Trophoblast cell (in vitro differentiated cells and primary cell): ENCODE results near the gene FSCN2.

Experiments
- DNase-seq, 2 donors: peaks; one replicate each; pipeline ENCODE4 v3.0.0-alpha.2; 2016
- H2AFZ ChIP-seq: 2 replicates; pipeline ENCODE4 v1.6.1; 2013; ENCODE audit warnings: low read length, moderate library complexity, mild to moderate bottlenecking; ENCODE audit not compliant: insufficient read depth, poor library complexity
- H2AK5ac ChIP-seq: 2 replicates; pipeline ENCODE4 v1.6.1; 2013; ENCODE audit warnings: mild to moderate bottlenecking, low read length
- H2BK120ac ChIP-seq: 2 replicates; pipeline ENCODE4 v1.6.1; 2013; ENCODE audit warnings: low read length, mild to moderate bottlenecking, moderate library complexity; ENCODE audit not compliant: insufficient read depth, poor library complexity
- H2BK12ac ChIP-seq: 2 replicates; pipeline ENCODE4 v1.6.1; 2013; ENCODE audit warnings: mild to moderate bottlenecking, low read length, moderate library complexity
- H2BK5ac ChIP-seq: 2 replicates; pipeline ENCODE4 v1.6.1; 2013; ENCODE audit warnings: low read length, low read depth, moderate library complexity, mild to moderate bottlenecking; ENCODE audit not compliant: poor library complexity
- H3K14ac ChIP-seq: 2 replicates; pipeline ENCODE4 v1.6.1; 2013; ENCODE audit warnings: mild to moderate bottlenecking, low read length
- H3K18ac ChIP-seq: 2 replicates; pipeline ENCODE4 v1.6.1; 2013; ENCODE audit warnings: mild to moderate bottlenecking, low read length
- H3K23ac ChIP-seq: 2 replicates; pipeline ENCODE4 v1.6.1; 2013; ENCODE audit warnings: low read length
- H3K27ac ChIP-seq: 2 replicates; pipeline ENCODE4 v1.5.1; 2013; ENCODE audit warnings: low read depth, mild to moderate bottlenecking, inconsistent platforms, low read length, moderate library complexity
- H3K27me3 ChIP-seq: 2 replicates; pipeline ENCODE4 v1.6.1; 2013; ENCODE audit warnings: inconsistent platforms, mild to moderate bottlenecking, low read length, moderate library complexity; ENCODE audit not compliant: insufficient read depth
- H3K36me3 ChIP-seq, 2 experiments: 1 replicate in 1 of 2; 2 replicates in 1 of 2; pipeline ENCODE4 v1.6.1; 2013; ENCODE audit warnings: low read length in 2 of 2, mild to moderate bottlenecking in 2 of 2, moderate library complexity in 1 of 2; ENCODE audit not compliant: insufficient read depth in 2 of 2, control insufficient read depth in 1 of 2
- H3K4ac ChIP-seq: 2 replicates; pipeline ENCODE4 v1.6.1; 2013; ENCODE audit warnings: low read depth, mild to moderate bottlenecking, low read length, moderate library complexity
- H3K4me1 ChIP-seq, 2 experiments: 1 replicate in 1 of 2; 2 replicates in 1 of 2; pipeline ENCODE4 v1.6.1; 2013; ENCODE audit warnings: low read length in 2 of 2, mild to moderate bottlenecking in 2 of 2, moderate library complexity in 1 of 2; ENCODE audit not compliant: insufficient read depth in 2 of 2, control insufficient read depth in 1 of 2
- H3K4me2 ChIP-seq: 2 replicates; pipeline ENCODE4 v1.6.1; 2013; ENCODE audit warnings: inconsistent platforms, mild to moderate bottlenecking, low read length, moderate library complexity
- H3K4me3 ChIP-seq: 2 replicates; pipeline ENCODE4 v1.5.1; 2013; ENCODE audit warnings: mild to moderate bottlenecking, low read depth, low read length, inconsistent platforms
- H3K79me1 ChIP-seq: one replicate; pipeline ENCODE4 v1.6.1; 2013; ENCODE audit warnings: low read length
- H3K79me2 ChIP-seq: 2 replicates; pipeline ENCODE4 v1.6.1; 2013; ENCODE audit warnings: low read length, mild to moderate bottlenecking; ENCODE audit not compliant: control insufficient read depth, insufficient read depth, poor library complexity
- H3K9ac ChIP-seq: 2 replicates; pipeline ENCODE4 v1.6.1; 2013; ENCODE audit warnings: mild to moderate bottlenecking, low read length
- H3K9me3 ChIP-seq: 2 replicates; pipeline ENCODE4 v1.6.1; 2013; ENCODE audit warnings: low read depth, mild to moderate bottlenecking, control low read depth, inconsistent platforms, low read length; ENCODE audit not compliant: insufficient read depth
- H4K12ac ChIP-seq: 2 replicates; pipeline ENCODE4 v1.6.1; 2013; ENCODE audit warnings: low read depth, mild to moderate bottlenecking, low read length, moderate library complexity
- H4K8ac ChIP-seq: 2 replicates; pipeline ENCODE4 v1.6.1; 2013; ENCODE audit warnings: low read depth, mild to moderate bottlenecking, low read length, moderate library complexity
- H4K91ac ChIP-seq: one replicate; pipeline ENCODE4 v1.6.1; 2013; ENCODE audit warnings: low read depth, mild to moderate bottlenecking, low read length, moderate library complexity
- WGBS: extraction: QIAGEN DNeasy Blood & Tissue Kit; methylation state at CpG from one replicate; pipeline ENCODE4 v1.1.7; 2013; ENCODE audit warnings: missing lambda C conversion rate; ENCODE audit not compliant: insufficient read length, insufficient coverage; ENCODE audit errors: extremely low coverage; 5-methylcytosine and 5-hydroxymethylcytosine counted together

Gene FSCN2

DNA sequence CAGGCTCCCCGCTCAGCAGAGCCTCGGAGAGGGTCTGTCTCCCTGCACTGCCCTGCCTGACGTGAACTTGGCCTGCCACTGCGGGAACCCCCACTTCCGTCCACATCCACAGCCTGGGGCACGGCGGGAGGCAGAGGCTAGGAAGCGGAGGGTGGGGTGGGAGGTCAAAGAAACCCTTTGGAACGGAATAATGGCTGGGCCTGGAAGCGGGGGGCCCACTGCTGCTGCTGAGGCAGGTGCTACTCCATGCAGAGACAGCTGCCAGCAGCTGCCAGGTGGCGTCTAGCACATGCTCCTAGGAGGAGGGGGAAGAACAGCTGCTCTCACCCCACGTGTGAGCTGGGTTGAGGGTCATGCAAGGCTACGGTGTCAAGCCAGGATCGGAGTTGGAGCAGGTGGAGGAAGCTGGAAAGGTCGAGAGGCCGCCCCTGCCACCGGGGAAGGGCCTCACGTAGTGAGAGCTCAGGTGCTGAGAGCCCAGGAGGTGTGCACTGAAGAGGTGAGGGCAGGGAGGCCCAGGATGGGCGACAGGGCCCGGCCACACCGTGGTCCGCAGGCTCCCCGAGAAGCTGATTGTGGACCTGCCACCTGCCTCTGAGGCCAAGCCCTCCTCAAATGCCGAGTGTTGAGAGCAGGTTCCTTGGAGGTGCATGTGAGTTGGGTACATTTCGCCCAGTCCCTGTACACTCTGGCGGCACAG lies 9.8 kb downstream of the FSCN2 start:
- no peak overlapping the region for H3K4me2 ChIP-seq
- H3K4me3 ChIP-seq, result peak overlapping the region; percentile 10
- no peak overlapping the region for H3K18ac ChIP-seq
- H3K4ac ChIP-seq, result no peak overlapping the region
- no peak overlapping the region for H4K8ac ChIP-seq
- H3K9me3 ChIP-seq, result peaks cover 8% of the 10 kb centered on the region
- no peak overlapping the region for H2BK12ac ChIP-seq
- H3K4me1 ChIP-seq, result peaks cover 0 to 1% of the 10 kb centered on the region in 2 experiments
- H4K12ac ChIP-seq, result no peak overlapping the region
- no peaks in the 10 kb centered on the region for H3K79me2 ChIP-seq
- no peak overlapping the region for H3K23ac ChIP-seq
- H3K79me1 ChIP-seq, result no peaks in the 10 kb centered on the region
- H3K27ac ChIP-seq, result no peak overlapping the region
- peaks cover 25 to 28% of the 10 kb centered on the region in 2 experiments for H3K36me3 ChIP-seq
- H3K9ac ChIP-seq, result no peak overlapping the region
- no peak overlapping the region for H3K14ac ChIP-seq
- DNase-seq, result no peak
- no peak overlapping the region for H2BK5ac ChIP-seq
- H2AFZ ChIP-seq, result no peak overlapping the region
- peaks cover 10% of the 10 kb centered on the region for H3K27me3 ChIP-seq
- WGBS, result no CpG with 5 or more reads among the region's 26 CpGs
- H2AK5ac ChIP-seq, result no peak overlapping the region
- H4K91ac ChIP-seq, result no peak overlapping the region
- no peak overlapping the region for H2BK120ac ChIP-seq

DNA sequence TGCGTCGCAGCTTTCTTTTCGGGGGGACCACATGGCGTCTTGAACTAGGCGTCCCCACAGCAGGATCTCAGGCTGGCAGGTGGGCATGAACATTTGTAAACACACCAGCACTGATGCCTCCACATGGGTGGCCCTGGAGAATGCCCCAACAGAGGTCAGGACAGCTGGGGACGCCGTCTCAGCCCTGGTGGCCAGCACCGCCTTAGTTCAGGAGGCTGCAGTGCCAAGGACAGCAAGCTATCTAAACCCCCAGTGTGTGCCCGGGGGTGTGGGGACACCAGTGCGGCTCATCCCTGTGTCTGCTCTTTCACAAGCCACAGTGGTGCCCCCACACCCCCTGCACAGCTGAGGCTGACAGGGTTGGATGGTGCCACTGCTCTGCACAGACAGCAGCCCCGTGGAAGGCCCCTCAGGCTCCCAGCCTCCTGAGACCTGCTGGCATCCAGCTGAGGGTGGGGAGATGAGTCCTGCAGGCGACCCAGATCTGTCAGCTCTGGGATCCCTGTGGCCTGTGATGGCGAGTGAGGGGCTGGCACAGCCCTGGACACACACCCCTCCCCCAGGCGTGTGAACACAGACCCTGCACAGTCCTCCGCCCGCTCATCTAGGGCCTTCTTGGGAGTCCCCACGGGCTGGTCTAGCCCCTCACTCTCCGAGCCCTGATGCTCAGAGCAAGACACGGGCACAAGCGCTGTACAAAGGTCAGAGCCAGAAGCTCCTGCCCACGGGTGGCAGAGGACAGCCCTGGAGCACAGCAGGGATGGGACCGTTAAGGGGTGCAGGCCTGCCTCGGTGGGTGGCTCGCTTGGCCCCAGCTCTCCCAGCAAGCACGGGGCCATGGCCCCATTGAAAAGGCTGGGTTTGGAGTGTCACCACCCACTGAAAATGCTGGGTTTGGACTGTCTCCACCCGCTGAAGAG lies 10.7 kb downstream of the FSCN2 start:
- H3K79me2 ChIP-seq, result no peaks in the 10 kb centered on the region
- H3K36me3 ChIP-seq, result peaks cover 34 to 36% of the 10 kb centered on the region in 2 experiments
- no peak overlapping the region for H2BK5ac ChIP-seq
- no peak overlapping the region for H4K8ac ChIP-seq
- H3K23ac ChIP-seq, result no peak overlapping the region
- H4K91ac ChIP-seq, result no peak overlapping the region
- H3K9me3 ChIP-seq, result peaks cover 8% of the 10 kb centered on the region
- H3K79me1 ChIP-seq, result no peaks in the 10 kb centered on the region
- no peak overlapping the region for H3K4ac ChIP-seq
- H2AK5ac ChIP-seq, result no peak overlapping the region
- H3K27ac ChIP-seq, result no peak overlapping the region
- H2BK12ac ChIP-seq, result no peak overlapping the region
- no peak overlapping the region for H4K12ac ChIP-seq
- no peak overlapping the region for H2BK120ac ChIP-seq
- H3K9ac ChIP-seq, result no peak overlapping the region
- no peak overlapping the region for H2AFZ ChIP-seq
- H3K14ac ChIP-seq, result no peak overlapping the region
- no peak for DNase-seq
- H3K18ac ChIP-seq, result no peak overlapping the region
- no peak overlapping the region for H3K4me2 ChIP-seq
- H3K4me3 ChIP-seq, result no peak overlapping the region
- H3K27me3 ChIP-seq, result peaks cover 10% of the 10 kb centered on the region
- H3K4me1 ChIP-seq, result peaks cover 0 to 1% of the 10 kb centered on the region in 2 experiments
- no CpG with 5 or more reads among the region's 26 CpGs for WGBS

DNA sequence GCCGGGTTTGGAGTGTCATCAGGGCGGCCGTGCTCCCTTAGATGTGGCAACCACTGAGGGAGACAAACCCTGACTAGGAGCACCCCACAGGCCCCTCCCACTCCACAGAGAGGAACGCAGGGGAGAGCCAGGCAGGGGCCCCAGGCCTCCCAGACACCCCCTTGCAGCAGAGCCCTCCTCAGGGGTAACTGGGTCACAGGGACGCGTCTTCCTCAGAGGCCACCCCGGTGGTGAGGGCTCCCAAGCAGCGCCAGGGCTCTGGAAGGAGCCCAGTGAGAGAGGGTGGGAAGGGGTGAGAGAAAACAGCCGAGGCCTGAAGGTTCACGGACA lies 11.4 kb downstream of the FSCN2 start:
- H3K9ac ChIP-seq, result no peak overlapping the region
- peaks cover 38 to 40% of the 10 kb centered on the region in 2 experiments for H3K36me3 ChIP-seq
- no CpG with 5 or more reads among the region's 10 CpGs for WGBS
- no peak for DNase-seq
- no peak overlapping the region for H3K23ac ChIP-seq
- peaks cover 8% of the 10 kb centered on the region for H3K9me3 ChIP-seq
- no peaks in the 10 kb centered on the region for H3K79me1 ChIP-seq
- no peak overlapping the region for H4K91ac ChIP-seq
- peaks cover 6% of the 10 kb centered on the region for H3K27me3 ChIP-seq
- H3K27ac ChIP-seq, result no peak overlapping the region
- H3K79me2 ChIP-seq, result no peaks in the 10 kb centered on the region
- no peak overlapping the region for H3K4me3 ChIP-seq
- no peak overlapping the region for H3K4me2 ChIP-seq
- no peak overlapping the region for H2BK12ac ChIP-seq
- peaks cover 0 to 1% of the 10 kb centered on the region in 2 experiments for H3K4me1 ChIP-seq
- no peak overlapping the region for H2AK5ac ChIP-seq
- no peak overlapping the region for H2BK5ac ChIP-seq
- no peak overlapping the region for H3K14ac ChIP-seq
- no peak overlapping the region for H2BK120ac ChIP-seq
- H3K4ac ChIP-seq, result no peak overlapping the region
- H4K8ac ChIP-seq, result no peak overlapping the region
- H4K12ac ChIP-seq, result no peak overlapping the region
- no peak overlapping the region for H2AFZ ChIP-seq
- H3K18ac ChIP-seq, result no peak overlapping the region

DNA sequence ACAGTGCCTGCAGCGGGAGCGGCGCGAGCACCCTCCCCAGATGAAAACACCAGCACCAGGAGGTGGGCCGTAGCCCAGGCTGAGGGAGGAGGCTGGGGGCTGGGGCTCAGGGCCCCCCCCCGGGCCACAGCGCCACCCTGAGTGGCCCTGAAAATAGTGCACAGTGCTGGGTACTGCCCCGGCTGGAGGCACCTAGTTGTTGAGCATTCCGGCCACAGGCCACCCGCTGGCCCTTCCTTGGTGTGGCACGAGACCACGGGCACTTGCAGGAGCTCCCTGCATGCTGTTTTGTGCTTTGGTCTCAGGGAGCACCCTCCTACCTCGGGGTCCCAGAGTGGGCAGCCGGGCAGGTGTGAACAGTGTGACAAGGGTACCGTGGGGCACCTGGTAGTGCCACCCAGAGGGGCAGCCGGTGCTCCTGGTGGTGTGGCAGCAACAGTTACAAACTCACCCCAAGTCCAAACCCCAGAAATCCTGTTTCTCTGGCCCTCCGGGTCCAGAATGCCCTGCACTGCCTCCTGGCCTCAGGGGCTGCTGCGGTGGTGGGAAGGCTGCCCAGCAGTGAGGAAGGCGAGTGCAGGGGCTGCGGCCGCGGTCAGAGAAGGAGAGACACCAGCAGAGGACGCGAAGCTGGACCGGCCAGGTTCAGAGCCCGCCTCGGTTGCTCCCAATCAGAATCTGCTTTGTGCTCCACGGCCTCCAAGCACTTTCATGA lies 11.9 kb downstream of the FSCN2 start:
- H2BK12ac ChIP-seq, result no peak overlapping the region
- no peak overlapping the region for H2AFZ ChIP-seq
- H4K12ac ChIP-seq, result no peak overlapping the region
- peaks cover 0 to 1% of the 10 kb centered on the region in 2 experiments for H3K4me1 ChIP-seq
- no CpG with 5 or more reads among the region's 28 CpGs for WGBS
- H3K18ac ChIP-seq, result no peak overlapping the region
- DNase-seq, result no peak
- no peak overlapping the region for H3K4me3 ChIP-seq
- H3K9ac ChIP-seq, result no peak overlapping the region
- H4K91ac ChIP-seq, result no peak overlapping the region
- H2AK5ac ChIP-seq, result no peak overlapping the region
- H3K4me2 ChIP-seq, result no peak overlapping the region
- H3K27me3 ChIP-seq, result peaks cover 6% of the 10 kb centered on the region
- peaks cover 8% of the 10 kb centered on the region for H3K9me3 ChIP-seq
- no peak overlapping the region for H2BK120ac ChIP-seq
- H3K14ac ChIP-seq, result no peak overlapping the region
- no peak overlapping the region for H3K4ac ChIP-seq
- no peak overlapping the region for H3K27ac ChIP-seq
- no peak overlapping the region for H2BK5ac ChIP-seq
- H4K8ac ChIP-seq, result no peak overlapping the region
- no peaks in the 10 kb centered on the region for H3K79me1 ChIP-seq
- H3K79me2 ChIP-seq, result no peaks in the 10 kb centered on the region
- peaks cover 40 to 44% of the 10 kb centered on the region in 2 experiments for H3K36me3 ChIP-seq
- H3K23ac ChIP-seq, result no peak overlapping the region
